ENCODE measurements around the gene RPL5. TPM values are rescaled to one million over a fixed set of nuclear protein-coding genes. Genes with fewer than 3 reads are reported as not detected.

The RPL5 gene
- total RNA-seq, 2 donors from 2014 or later, result 1,039 to 1,980 TPM

DNA sequence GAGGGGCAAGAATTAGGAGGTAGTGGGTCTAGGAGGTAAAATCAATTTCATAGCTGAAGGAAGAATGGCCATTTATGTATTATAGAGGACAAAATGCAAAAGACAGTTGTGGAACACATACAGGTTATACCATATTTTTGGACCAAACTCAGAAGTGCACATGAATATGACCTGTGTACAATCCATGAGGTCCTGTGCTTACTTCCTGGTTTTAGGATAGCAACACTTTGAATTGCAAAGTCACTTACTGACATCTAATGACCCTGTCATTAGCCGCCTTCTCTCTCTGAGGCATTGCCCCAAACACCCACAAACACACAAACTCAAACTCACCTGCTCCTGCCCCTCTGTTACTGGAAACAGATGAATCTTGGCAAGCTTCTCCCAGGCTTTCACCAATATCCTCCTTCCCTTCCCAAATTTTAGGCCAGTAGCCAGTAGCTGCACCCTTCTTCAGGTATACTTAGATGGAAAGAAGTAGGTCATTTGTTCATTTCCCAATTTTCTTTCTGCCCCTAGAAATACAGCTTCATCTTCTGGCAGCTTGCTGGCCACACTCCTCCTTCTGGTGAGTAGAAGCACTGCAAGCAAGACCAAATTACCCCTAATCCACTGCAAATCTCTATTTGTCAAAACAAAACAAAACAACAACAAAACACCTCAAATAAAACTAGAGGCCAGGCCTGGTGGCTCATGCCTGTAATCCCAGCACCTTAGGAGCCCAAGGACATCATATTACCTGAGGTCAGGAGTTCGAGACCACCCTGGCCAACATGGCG, 13.7 kb upstream of the RPL5 start:
- WGBS, result 95% methylated on average over 3 of the region's 3 CpGs
- no peaks in the 10 kb centered on the region for H3K27me3 ChIP-seq (replicated peaks; ENCODE audit: insufficient read depth)
- H3K4me3 ChIP-seq, result no peak overlapping the region
- no peaks in the 10 kb centered on the region for H3K9me3 ChIP-seq
- TF ChIP-seq, protein P1, sequence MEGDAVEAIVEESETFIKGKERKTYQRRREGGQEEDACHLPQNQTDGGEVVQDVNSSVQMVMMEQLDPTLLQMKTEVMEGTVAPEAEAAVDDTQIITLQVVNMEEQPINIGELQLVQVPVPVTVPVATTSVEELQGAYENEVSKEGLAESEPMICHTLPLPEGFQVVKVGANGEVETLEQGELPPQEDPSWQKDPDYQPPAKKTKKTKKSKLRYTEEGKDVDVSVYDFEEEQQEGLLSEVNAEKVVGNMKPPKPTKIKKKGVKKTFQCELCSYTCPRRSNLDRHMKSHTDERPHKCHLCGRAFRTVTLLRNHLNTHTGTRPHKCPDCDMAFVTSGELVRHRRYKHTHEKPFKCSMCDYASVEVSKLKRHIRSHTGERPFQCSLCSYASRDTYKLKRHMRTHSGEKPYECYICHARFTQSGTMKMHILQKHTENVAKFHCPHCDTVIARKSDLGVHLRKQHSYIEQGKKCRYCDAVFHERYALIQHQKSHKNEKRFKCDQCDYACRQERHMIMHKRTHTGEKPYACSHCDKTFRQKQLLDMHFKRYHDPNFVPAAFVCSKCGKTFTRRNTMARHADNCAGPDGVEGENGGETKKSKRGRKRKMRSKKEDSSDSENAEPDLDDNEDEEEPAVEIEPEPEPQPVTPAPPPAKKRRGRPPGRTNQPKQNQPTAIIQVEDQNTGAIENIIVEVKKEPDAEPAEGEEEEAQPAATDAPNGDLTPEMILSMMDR (IDR thresholded peaks at IDR 0.05), result peak in 2 of 4 experiments; percentile 52 to 58
- TF ChIP-seq POLR2AphosphoS5 (IDR thresholded peaks at IDR 0.05), result no peak
- TF ChIP-seq POLR2A (IDR thresholded peaks at IDR 0.05), result no peak
- no peaks in the 10 kb centered on the region for H3K36me3 ChIP-seq
- no peaks in the 10 kb centered on the region for H3K4me1 ChIP-seq (replicated peaks)
- H3K27ac ChIP-seq, result no peak overlapping the region
- intact Hi-C loops (cut with DNase I), result loop anchor here (10.0 kb wide), 1 partner anchor 63 kb away; no protein-coding TSS in a partner anchor
- no peak for DNase-seq (ENCODE audit: low spot score)

DNA sequence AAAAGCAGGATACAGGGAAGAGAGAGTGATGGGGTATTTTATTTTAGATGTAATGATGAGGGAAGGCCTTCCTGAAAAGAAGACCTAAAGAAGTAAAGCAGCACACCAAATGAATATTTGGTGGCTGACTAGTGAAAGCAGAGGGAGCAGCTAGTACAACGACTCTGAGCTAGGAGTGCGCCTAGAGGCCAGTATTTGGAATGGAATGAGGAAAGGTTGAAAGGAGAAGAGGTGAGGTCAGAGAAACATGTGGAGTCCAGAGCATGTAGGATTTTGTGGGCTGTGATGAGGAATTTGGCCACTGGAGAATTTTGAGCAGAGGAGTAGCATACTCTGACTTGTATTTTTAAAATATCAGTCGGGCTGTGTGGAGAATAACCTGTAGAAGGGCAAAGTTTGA, 11.8 kb upstream of the RPL5 start:
- TF ChIP-seq POLR2AphosphoS5 (IDR thresholded peaks at IDR 0.05) (no peak), POLR2A (IDR thresholded peaks at IDR 0.05) (no peak)
- TF ChIP-seq, protein P1 (IDR thresholded peaks at IDR 0.05), result no peak
- intact Hi-C loops (cut with DNase I), result no loop called here
- no peaks in the 10 kb centered on the region for H3K36me3 ChIP-seq
- no peaks in the 10 kb centered on the region for H3K27me3 ChIP-seq (replicated peaks; ENCODE audit: insufficient read depth)
- H3K4me1 ChIP-seq (replicated peaks), result no peaks in the 10 kb centered on the region
- no peak for DNase-seq (ENCODE audit: low spot score)
- no peak overlapping the region for H3K27ac ChIP-seq
- WGBS, result 71% methylated on average over 3 of the region's 3 CpGs
- H3K4me3 ChIP-seq, result no peak overlapping the region
- H3K9me3 ChIP-seq, result no peaks in the 10 kb centered on the region

GRCh38 chr1:92820551-92820950, 11.3 kb upstream of the RPL5 start:
- no peaks in the 10 kb centered on the region for H3K27me3 ChIP-seq (replicated peaks; ENCODE audit: insufficient read depth)
- no peaks in the 10 kb centered on the region for H3K36me3 ChIP-seq
- no peak for DNase-seq (ENCODE audit: low spot score)
- H3K4me3 ChIP-seq, result no peak overlapping the region
- no peaks in the 10 kb centered on the region for H3K4me1 ChIP-seq (replicated peaks)
- 89% methylated on average over 3 of the region's 3 CpGs for WGBS
- H3K27ac ChIP-seq, result no peak overlapping the region
- no peak for TF ChIP-seq POLR2A (IDR thresholded peaks at IDR 0.05)
- TF ChIP-seq POLR2AphosphoS5 (IDR thresholded peaks at IDR 0.05), result no peak
- TF ChIP-seq, protein P1 (IDR thresholded peaks at IDR 0.05), result no peak
- intact Hi-C loops (cut with DNase I), result no loop called here
- no peaks in the 10 kb centered on the region for H3K9me3 ChIP-seq

DNA sequence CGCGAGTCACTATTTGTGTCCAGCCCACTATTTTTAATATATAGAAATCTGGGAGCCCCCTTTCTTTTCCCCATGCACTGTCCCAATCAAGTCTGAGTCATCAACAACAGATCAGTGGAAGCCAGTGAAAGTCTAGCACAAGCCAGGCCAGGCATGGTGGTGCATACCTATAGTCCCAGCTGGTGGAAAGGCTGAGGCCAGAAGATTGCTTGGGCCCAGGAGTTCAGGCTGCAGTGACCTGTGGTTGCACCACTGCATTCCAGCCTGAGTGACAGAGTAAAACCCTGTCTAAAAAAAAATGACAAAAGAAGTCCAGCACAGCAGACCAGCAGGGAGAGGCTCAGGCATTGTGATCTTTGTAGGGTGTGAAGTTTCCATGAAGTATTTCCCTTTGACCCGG, 9.0 kb upstream of the RPL5 start:
- TF ChIP-seq POLR2A (IDR thresholded peaks at IDR 0.05) (no peak), POLR2AphosphoS5 (IDR thresholded peaks at IDR 0.05) (no peak)
- TF ChIP-seq, protein P1 (IDR thresholded peaks at IDR 0.05), result no peak
- no peak overlapping the region for H3K27ac ChIP-seq
- H3K27me3 ChIP-seq (replicated peaks; ENCODE audit: insufficient read depth), result no peaks in the 10 kb centered on the region
- H3K4me3 ChIP-seq, result no peak overlapping the region
- no peaks in the 10 kb centered on the region for H3K36me3 ChIP-seq
- WGBS, result 84% methylated on average over 3 of the region's 3 CpGs
- no peak for DNase-seq (ENCODE audit: low spot score)
- intact Hi-C loops (cut with DNase I), result no loop called here
- H3K9me3 ChIP-seq, result no peaks in the 10 kb centered on the region
- H3K4me1 ChIP-seq (replicated peaks), result no peaks in the 10 kb centered on the region

DNA sequence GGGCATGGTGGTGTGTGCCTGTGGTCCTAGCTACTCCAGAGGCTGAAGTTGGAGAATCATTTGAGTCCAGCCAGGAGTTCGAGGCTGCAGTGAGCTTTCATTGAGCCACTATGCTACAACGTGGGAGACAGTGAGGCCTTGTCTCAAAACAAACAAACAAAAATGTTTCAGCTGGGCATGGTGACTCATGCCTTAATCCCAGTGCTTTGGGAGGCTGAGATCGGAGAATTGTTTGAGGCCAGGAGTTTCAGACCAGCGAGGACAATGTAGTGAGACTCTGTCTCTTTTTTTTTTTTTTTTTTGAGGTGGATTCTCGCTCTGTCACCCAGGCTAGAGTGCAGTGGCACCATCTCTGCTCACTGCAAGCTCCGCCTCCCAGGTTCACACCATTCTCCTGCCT, 5.0 kb upstream of the RPL5 start:
- H3K27me3 ChIP-seq (replicated peaks; ENCODE audit: insufficient read depth), result no peaks in the 10 kb centered on the region
- intact Hi-C loops (cut with DNase I), result no loop called here
- H3K9me3 ChIP-seq, result no peaks in the 10 kb centered on the region
- H3K4me1 ChIP-seq (replicated peaks), result no peaks in the 10 kb centered on the region
- no peak overlapping the region for H3K4me3 ChIP-seq
- DNase-seq (ENCODE audit: low spot score), result no peak
- TF ChIP-seq POLR2AphosphoS5 (IDR thresholded peaks at IDR 0.05) (no peak), POLR2A (IDR thresholded peaks at IDR 0.05) (no peak)
- TF ChIP-seq, protein P1 (IDR thresholded peaks at IDR 0.05), result no peak
- H3K27ac ChIP-seq, result no peak overlapping the region
- WGBS, result no CpG with 5 or more reads among the region's 6 CpGs
- no peaks in the 10 kb centered on the region for H3K36me3 ChIP-seq

Data from prostate gland (tissue), 2 donors.